K562 (cell line): ENCODE results near the gene KLK14. TPM values are rescaled to one million over a fixed set of nuclear protein-coding genes. Genes with fewer than 3 reads are reported as not detected.

Experiments used
- CEBPB ChIP-seq: fragments of 450-650 bp; IDR thresholded peaks from 2 replicates; pipeline ENCODE4 v1.6.1; 2016; ENCODE audit warnings: missing genetic modification characterization, missing compliant biosample characterization
- FOXJ3 ChIP-seq: sonication (generic); formaldehyde crosslinking; IDR thresholded peaks from 2 replicates; pipeline ENCODE4 v1.4.0; 2020; ENCODE audit warnings: mild to moderate bottlenecking, missing genetic modification reagents
- HBP1 ChIP-seq: fragments of 450-650 bp; formaldehyde crosslinking; IDR thresholded peaks from 2 replicates; pipeline ENCODE4 v1.4.0; 2022; ENCODE audit warnings: missing genetic modification characterization
- HNRNPLL ChIP-seq: fragments of 200-400 bp; formaldehyde crosslinking; IDR thresholded peaks from 2 replicates; pipeline ENCODE4 v1.6.1; 2017; ENCODE audit warnings: low read length, low read depth, mild to moderate bottlenecking; ENCODE audit not compliant: poor library complexity, severe bottlenecking
- NCOA6 ChIP-seq: fragments of 450-650 bp; IDR thresholded peaks from 2 replicates; pipeline ENCODE4 v1.6.1; 2017; ENCODE audit warnings: mild to moderate bottlenecking
- PRDM10 ChIP-seq: fragments of 450-650 bp; IDR thresholded peaks from 2 replicates; pipeline ENCODE4 v1.6.1; 2018; ENCODE audit not compliant: partially characterized antibody
- RAD51 ChIP-seq: fragments of 450-650 bp; IDR thresholded peaks from 2 replicates; pipeline ENCODE4 v1.7.1; 2016; ENCODE audit warnings: low read depth, mild to moderate bottlenecking, borderline replicate concordance
- SRSF3 ChIP-seq: fragments of 200-400 bp; formaldehyde crosslinking; IDR thresholded peaks from 2 replicates; pipeline ENCODE4 v1.6.1; 2016; ENCODE audit warnings: mild to moderate bottlenecking, low read length, moderate library complexity; ENCODE audit not compliant: insufficient read depth
- TOE1 ChIP-seq, 2 experiments: fragments of 450-650 bp in 1 of 2; sonication (generic) in 1 of 2; formaldehyde crosslinking in 1 of 2; IDR thresholded peaks; 2 replicates each; pipeline versions ENCODE4 v1.7.1 to v1.8.0; 2016 to 2022; ENCODE audit warnings: borderline replicate concordance in 2 of 2, mild to moderate bottlenecking in 2 of 2, antibody characterized with exemption in 1 of 2, inconsistent platforms in 1 of 2, low read depth in 1 of 2, missing genetic modification reagents in 1 of 2, moderate library complexity in 1 of 2
- TSC22D4 ChIP-seq: fragments of 450-650 bp; IDR thresholded peaks from 2 replicates; pipeline ENCODE4 v1.6.1; 2016; ENCODE audit warnings: missing genetic modification characterization, missing biosample characterization, control low read depth
- XRCC5 ChIP-seq: fragments of 200-400 bp; formaldehyde crosslinking; IDR thresholded peaks from 2 replicates; pipeline ENCODE4 v1.6.1; 2017; ENCODE audit warnings: low read depth, mild to moderate bottlenecking, low read length
- YBX1 ChIP-seq: fragments of 450-650 bp; IDR thresholded peaks from 2 replicates; pipeline ENCODE4 v1.7.1; 2016; ENCODE audit warnings: mild to moderate bottlenecking
- ZBTB5 ChIP-seq: fragments of 450-650 bp; IDR thresholded peaks from 2 replicates; pipeline ENCODE4 v1.6.1; 2017; ENCODE audit warnings: antibody characterized with exemption
- ZBTB7A ChIP-seq: IDR thresholded peaks from 2 replicates; pipeline ENCODE4 v1.6.1; 2011; ENCODE audit warnings: low read depth, mild to moderate bottlenecking, low read length, moderate library complexity, borderline replicate concordance; ENCODE audit not compliant: control insufficient read depth
- ZBTB9 ChIP-seq: fragments of 450-650 bp; formaldehyde crosslinking; IDR thresholded peaks from 2 replicates; pipeline ENCODE4 v1.4.0; 2020; ENCODE audit warnings: mild to moderate bottlenecking, moderate library complexity
- ZNF146 ChIP-seq: IDR thresholded peaks from one replicate; pipeline ENCODE4 v1.6.1; 2018; ENCODE audit warnings: missing compliant biosample characterization; ENCODE audit not compliant: unreplicated experiment
- ZNF655 ChIP-seq: fragments of 250-450 bp; sonication (Bioruptor Pico); IDR thresholded peaks from 2 replicates; pipeline ENCODE4 v1.5.0; 2021
- ZNF707 ChIP-seq: fragments of 250-450 bp; sonication (Bioruptor Pico); conservative IDR thresholded peaks from 2 replicates; pipeline ENCODE4 v1.8.0; 2022; ENCODE audit warnings: inconsistent platforms, mild to moderate bottlenecking, moderate library complexity
- polyA plus RNA-seq, 8 experiments: library from polyadenylated mRNA; depleted of rRNA in 4 of 8; stranded (reverse) in 5 of 8; unstranded in 3 of 8; fragments of >200 nt; fragmentation: Nextera tagmentation in 2 of 8; fragmentation: Illumina TruSeq in 1 of 8; extraction: Ambion mirVana in 2 of 8; extraction: Trizol in 1 of 8; gene quantifications; 2 replicates each; pipeline versions ENCODE4 v1.2.1 to v1.2.3, GENCODE V29; 2011 to 2014; ENCODE audit warnings: inconsistent platforms in 1 of 8, missing spikeins in 1 of 8
- total RNA-seq, 7 experiments: library from RNA; depleted of rRNA in 6 of 7; stranded (reverse); fragments of >200 nt in 6 of 7; fragmentation: Illumina TruSeq in 2 of 7; extraction: Trizol in 2 of 7; gene quantifications; 2 replicates each; pipeline versions ENCODE4 v1.2.1 to v1.2.3, GENCODE V29; 2011 to 2021; ENCODE audit warnings: low replicate concordance in 1 of 7

KLK14 gene
- total and polyA plus RNA-seq, 9 of the 15 experiments (the other 6 are each of a cell fraction or from before 2014, with no cell fraction given) = not detected

- TF ChIP-seq HNRNPLL = peak; percentile 40
- TF ChIP-seq RAD51 = no peak
- TF ChIP-seq ZBTB5 = no peak
- peak; percentile 30 for TF ChIP-seq PRDM10
- TF ChIP-seq ZBTB7A = peak; percentile 80
- TF ChIP-seq ZNF655 (CRISPR knock-in tag) = no peak
- TF ChIP-seq TSC22D4 (tag) = no peak
- no peak for TF ChIP-seq SRSF3
- no peak for TF ChIP-seq TOE1 (IDR thresholded peaks at IDR 0.05; ENCODE audit: borderline replicate concordance)
- no peak for TF ChIP-seq TOE1 (CRISPR knock-in tag; IDR thresholded peaks at IDR 0.05; ENCODE audit: borderline replicate concordance, low read depth)
- TF ChIP-seq FOXJ3 (CRISPR knock-in tag) = no peak
- no peak for TF ChIP-seq XRCC5
- no peak for TF ChIP-seq HBP1
- no peak for TF ChIP-seq NCOA6
- TF ChIP-seq CEBPB (tag) = peak; percentile 40; the same call in 1 of the 2 replicates
- no peak for TF ChIP-seq ZNF146
- TF ChIP-seq ZBTB9 (CRISPR knock-in tag) = no peak
- TF ChIP-seq ZNF707 (CRISPR knock-in tag) = no peak
- TF ChIP-seq YBX1 = no peak
Observed at GRCh38 chr19:51127755-51128154, 45.1 kb upstream of the KLK14 start (continued).
